Measurements from ENCODE around the gene KLC1. TPM values are rescaled to one million over a fixed set of nuclear protein-coding genes. Genes with fewer than 3 reads are reported as not detected.

The KLC1 gene
- total and polyA plus RNA-seq, 2 of the 13 experiments (the other 11 are each of a cell fraction or from before 2014, with no cell fraction given) = 53.2 to 63.5 TPM

GRCh38 chr14:103748534-103748857 lies 119.5 kb downstream of the KLC1 start:
- DNase-seq (ENCODE audit: low spot score) (no peak), ATAC-seq (no peak), FAIRE-seq (no peak)
- Histone ChIP-seq H3K9ac (ENCODE audit: insufficient read depth, low read depth, low read length) (no peak overlapping the region), H4K20me1 (ENCODE audit: insufficient read depth, low read length) (no peaks in the 10 kb centered on the region), H3K4me1 (ENCODE audit: insufficient read depth, low read length) (peaks cover 16% of the 10 kb centered on the region), H3K9me3 (ENCODE audit: low read length) (no peaks in the 10 kb centered on the region), H3K79me2 (ENCODE audit: insufficient read depth, low read length) (no peaks in the 10 kb centered on the region), H2AFZ (ENCODE audit: low read length) (no peak overlapping the region), H3K27ac (ENCODE audit: extremely low read length, insufficient read depth, low read length) (no peak overlapping the region), H3K4me3 (replicated peaks in 1 of 3; ENCODE audit: insufficient read depth in 1 of 3, low read depth in 2 of 3, low read length in 3 of 3) (no peak overlapping the region), H3K27me3 (ENCODE audit: control insufficient read depth in 1 of 2, insufficient read depth in 2 of 2, low read length in 2 of 2) (no peaks in the 10 kb centered on the region), H3K36me3 (replicated peaks in 1 of 2; ENCODE audit: control insufficient read depth in 1 of 2, insufficient read depth in 2 of 2, low read length in 2 of 2) (peaks cover 5 to 30% of the 10 kb centered on the region in 2 experiments; a peak in 4 of 5 replicates), H3K4me2 (ENCODE audit: low read depth, low read length) (no peak overlapping the region)
- 90% methylated on average over 5 of the region's 5 CpGs for WGBS (ENCODE audit: low lambda C conversion rate)
- no peak for TF ChIP-seq FOXA3 (CRISPR knock-in tag; IDR thresholded peaks at IDR 0.05)
- TF ChIP-seq ZKSCAN5 (CRISPR knock-in tag; IDR thresholded peaks at IDR 0.05) = no peak
- TF ChIP-seq NFE2L1 (CRISPR knock-in tag; IDR thresholded peaks at IDR 0.05; ENCODE audit: borderline replicate concordance) = no peak
- TF ChIP-seq ZNF558 (CRISPR knock-in tag; IDR thresholded peaks at IDR 0.05; ENCODE audit: borderline replicate concordance) = no peak
- TF ChIP-seq ZNF567 (CRISPR knock-in tag; IDR thresholded peaks at IDR 0.05; ENCODE audit: borderline replicate concordance) = no peak
- no peak for TF ChIP-seq NR2F6 (IDR thresholded peaks at IDR 0.05)
- no peak for TF ChIP-seq NR2F6 (CRISPR knock-in tag; IDR thresholded peaks at IDR 0.05)
- TF ChIP-seq IKZF1 (IDR thresholded peaks at IDR 0.05) = no peak
- no peak for TF ChIP-seq MLXIP (CRISPR knock-in tag; IDR thresholded peaks at IDR 0.05; ENCODE audit: borderline replicate concordance)
- TF ChIP-seq SMARCE1 (IDR thresholded peaks at IDR 0.05; ENCODE audit: borderline replicate concordance) = no peak
- TF ChIP-seq ZSCAN21 (CRISPR knock-in tag; IDR thresholded peaks at IDR 0.05; ENCODE audit: borderline replicate concordance) = no peak
- TF ChIP-seq PHF8 (CRISPR knock-in tag; IDR thresholded peaks at IDR 0.05) = no peak
- no peak for TF ChIP-seq HCFC1 (IDR thresholded peaks at IDR 0.05; ENCODE audit: low read depth, low read length)
- TF ChIP-seq MTF1 (CRISPR knock-in tag; IDR thresholded peaks at IDR 0.05) = no peak
- in situ Hi-C loops (cut with HindIII; ENCODE audit: extremely low pct_ligation_motif_present, low pct_unique_long_range_greater_than_20kb) = no loop called here
- intact Hi-C loops (cut with micrococcal nuclease; ENCODE audit: unreplicated experiment) = no loop called here
- ChIA-PET CTCF (ENCODE audit: low intra/inter-chr PET ratio, low total read pairs) (no interaction called here), POLR2A (no interaction called here)
- BruUV-seq (replicated peaks) = no TSS peak

Data from HepG2 (cell line).